ENCODE data around the gene MRPL32.
A peak's percentile ranks its signal among the peaks of the same experiment; 100 is the strongest.

MRPL32 gene

GRCh38 chr7:42926204-42926603, 6.0 kb upstream of the MRPL32 start:
- DNase-seq (ENCODE audit: low read depth in 3 of 3) = no peak

GRCh38 chr7:42928754-42929153, 3.4 kb upstream of the MRPL32 start:
- DNase-seq (ENCODE audit: low read depth in 3 of 3) = no peak

- no peak for DNase-seq (ENCODE audit: low read depth in 3 of 3)
Measured at GRCh38 chr7:42929449-42929848, 2.7 kb upstream of the MRPL32 start.

- no peak for DNase-seq (ENCODE audit: low read depth in 3 of 3)
Measured at GRCh38 chr7:42930889-42931288, 1.3 kb upstream of the MRPL32 start.

GRCh38 chr7:42931447-42931833, 736 bp upstream of the MRPL32 start:
- no peak for DNase-seq (ENCODE audit: low read depth in 3 of 3)

GRCh38 chr7:42932811-42933591, 825 bp downstream of the MRPL32 start:
- DNase-seq (ENCODE audit: low read depth in 3 of 3) = no peak

GRCh38 chr7:42934291-42934690, 2.1 kb downstream of the MRPL32 start:
- no peak for DNase-seq (ENCODE audit: low read depth in 3 of 3)

GRCh38 chr7:42935861-42936260, 3.7 kb downstream of the MRPL32 start:
- DNase-seq (ENCODE audit: low read depth in 3 of 3) = no peak

- no peak for DNase-seq (ENCODE audit: low read depth in 3 of 3)
Measured at GRCh38 chr7:42939457-42940240, 7.5 kb downstream of the MRPL32 start.

- DNase-seq (ENCODE audit: low read depth in 3 of 3) = peak; percentile 46 to 52 (median 49)
Measured at GRCh38 chr7:42940985-42941847, 9.0 kb downstream of the MRPL32 start.

GRCh38 chr7:42945821-42946626, 13.8 kb downstream of the MRPL32 start:
- no peak for DNase-seq (ENCODE audit: low read depth in 3 of 3)

GRCh38 chr7:42946627-42946950, 14.4 kb downstream of the MRPL32 start:
- DNase-seq (ENCODE audit: low read depth in 3 of 3) = no peak

- DNase-seq (ENCODE audit: low read depth in 3 of 3) = no peak
Measured at GRCh38 chr7:42947521-42947920, 15.3 kb downstream of the MRPL32 start.

GRCh38 chr7:42950417-42950816, 18.2 kb downstream of the MRPL32 start:
- no peak for DNase-seq (ENCODE audit: low read depth in 3 of 3)

- DNase-seq (ENCODE audit: low read depth in 3 of 3) = no peak
Measured at GRCh38 chr7:42952328-42952727, 20.2 kb downstream of the MRPL32 start.

GRCh38 chr7:42953994-42954393, 21.8 kb downstream of the MRPL32 start:
- DNase-seq (ENCODE audit: low read depth in 3 of 3) = no peak

- DNase-seq (ENCODE audit: low read depth in 3 of 3) = no peak
Measured at GRCh38 chr7:42956062-42956461, 23.9 kb downstream of the MRPL32 start.

GRCh38 chr7:42959549-42959948, 27.4 kb downstream of the MRPL32 start:
- DNase-seq (ENCODE audit: low read depth in 3 of 3) = no peak

GRCh38 chr7:42960762-42961161, 28.6 kb downstream of the MRPL32 start:
- DNase-seq (ENCODE audit: low read depth in 3 of 3) = no peak

- no peak for DNase-seq (ENCODE audit: low read depth in 3 of 3)
Measured at GRCh38 chr7:42961170-42961569, 29.0 kb downstream of the MRPL32 start.

GRCh38 chr7:42964293-42964692, 32.1 kb downstream of the MRPL32 start:
- no peak for DNase-seq (ENCODE audit: low read depth in 3 of 3)

All from stimulated activated CD4-positive, alpha-beta T cell treated with anti-CD3 and anti-CD28 coated beads, TNF-alpha, amount 100 ng/mL, for 4 hours (primary cell).